Ovary (tissue), 3 donors: Measurements from ENCODE around the gene ITGB7.

Experiments used
- CTCF ChIP-seq, 3 donors: fragments of 450-650 bp in 2 of 3; fragments of 200-600 bp in 1 of 3; IDR thresholded peaks; one replicate each; pipeline versions ENCODE4 v1.5.1 to v1.8.0; 2016 to 2022; ENCODE audit warnings: antibody characterized with exemption in 3 of 3, mild to moderate bottlenecking in 1 of 3
- EP300 ChIP-seq: sonication (generic); formaldehyde crosslinking; IDR thresholded peaks from one replicate; pipeline ENCODE4 v1.6.1; 2017; ENCODE audit warnings: antibody characterized with exemption
- POLR2A ChIP-seq: fragments of 450-650 bp; IDR thresholded peaks from one replicate; pipeline ENCODE4 v1.6.1; 2017; ENCODE audit warnings: antibody characterized with exemption, mild to moderate bottlenecking, moderate library complexity
- donor health status: DM: no; HTN: no; CAD: no.

DNA sequence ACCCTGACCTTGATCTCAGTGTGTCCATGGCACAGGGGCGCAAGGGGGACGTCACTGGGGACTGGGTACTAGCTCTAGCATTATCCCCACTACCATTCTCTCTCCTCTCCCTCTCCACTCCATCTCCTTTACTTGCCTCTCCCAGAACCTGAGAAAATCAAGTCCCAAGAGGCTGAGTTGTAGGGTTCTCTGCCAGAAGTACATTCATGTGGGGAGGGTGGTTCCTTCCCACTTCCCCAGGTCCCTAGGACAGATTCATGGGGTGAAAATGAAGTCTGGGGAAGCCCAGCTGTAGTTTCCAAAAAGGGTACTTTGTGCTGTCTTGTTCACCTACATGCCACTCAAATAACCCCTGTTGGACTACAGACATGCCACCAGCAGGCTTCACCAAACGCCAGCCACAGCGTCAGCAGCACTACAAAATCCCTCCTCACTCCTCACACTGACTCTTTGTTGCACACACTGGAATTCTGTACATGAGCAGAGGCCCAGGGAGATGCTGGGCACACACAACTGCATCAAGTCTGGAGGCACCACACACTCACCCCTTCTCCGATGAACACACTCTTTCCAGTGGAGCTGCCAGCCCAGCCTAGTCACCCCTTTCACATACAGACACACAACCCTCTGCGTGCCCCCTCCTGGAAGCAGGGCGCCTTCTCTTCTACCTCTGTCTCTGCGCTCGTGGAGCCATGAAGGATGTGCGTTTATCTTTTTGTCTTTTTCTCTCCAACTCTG, 18.0 kb upstream of the ITGB7 start:
- TF ChIP-seq EP300 (no peak), CTCF (IDR thresholded peaks at IDR 0.05) (no peak), POLR2A (no peak)
